HepG2 (cell line): ENCODE data around the gene MNAT1. TPM values are rescaled to one million over a fixed set of nuclear protein-coding genes. Genes with fewer than 3 reads are reported as not detected.
A peak's percentile ranks its signal among the peaks of the same experiment; 100 is the strongest.

Source experiments
- FOXO4 ChIP-seq: sonication (generic); formaldehyde crosslinking; conservative IDR thresholded peaks from 2 replicates; pipeline ENCODE4 v1.8.1; 2023; ENCODE audit warnings: missing genetic modification reagents
- GRHL1 ChIP-seq: sonication (generic); formaldehyde crosslinking; conservative IDR thresholded peaks from 2 replicates; pipeline ENCODE4 v1.8.0; 2022; ENCODE audit warnings: missing genetic modification reagents
- NPAS2 ChIP-seq: sonication (generic); formaldehyde crosslinking; IDR thresholded peaks from 2 replicates; pipeline ENCODE4 v1.8.0; 2022; ENCODE audit warnings: mild to moderate bottlenecking, missing genetic modification reagents, borderline replicate concordance
- PRDM15 ChIP-seq: sonication (generic); formaldehyde crosslinking; IDR thresholded peaks from 2 replicates; pipeline ENCODE4 v1.4.0; 2020; ENCODE audit warnings: missing genetic modification reagents
- SATB2 ChIP-seq: sonication (generic); formaldehyde crosslinking; IDR thresholded peaks from 2 replicates; pipeline ENCODE4 v1.5.0; 2020; ENCODE audit warnings: missing genetic modification reagents
- SOX13 ChIP-seq, 3 experiments: fragments of 450-650 bp in 1 of 3; sonication (generic) in 1 of 3; formaldehyde crosslinking in 1 of 3; IDR thresholded peaks in 2 of 3; conservative IDR thresholded peaks in 1 of 3; 2 replicates each; pipeline versions ENCODE4 v1.5.0 to v1.6.1; 2016 to 2020; ENCODE audit warnings: antibody characterized with exemption in 1 of 3, mild to moderate bottlenecking in 1 of 3, missing compliant biosample characterization in 1 of 3, missing genetic modification reagents in 1 of 3, moderate library complexity in 1 of 3
- TBL1XR1 ChIP-seq: fragments of 150-350 bp; IDR thresholded peaks from 2 replicates; pipeline ENCODE4 v1.6.1; 2014; ENCODE audit warnings: borderline replicate concordance, low read length; ENCODE audit not compliant: partially characterized antibody
- XBP1 ChIP-seq: sonication (generic); formaldehyde crosslinking; IDR thresholded peaks from 2 replicates; pipeline ENCODE4 v1.5.0; 2020; ENCODE audit warnings: missing genetic modification reagents
- ZBTB25 ChIP-seq: IDR thresholded peaks from 2 replicates; pipeline ENCODE4 v1.6.1; 2018; ENCODE audit warnings: missing genetic modification reagents
- ZFP90 ChIP-seq: sonication (generic); formaldehyde crosslinking; IDR thresholded peaks from 2 replicates; pipeline ENCODE4 v1.8.0; 2022; ENCODE audit warnings: missing genetic modification reagents, mild to moderate bottlenecking, inconsistent platforms, borderline replicate concordance
- ZNF18 ChIP-seq: sonication (generic); formaldehyde crosslinking; IDR thresholded peaks from 2 replicates; pipeline ENCODE4 v1.8.0; 2022; ENCODE audit warnings: mild to moderate bottlenecking, missing genetic modification reagents; ENCODE audit not compliant: insufficient replicate concordance
- ZNF530 ChIP-seq: sonication (generic); formaldehyde crosslinking; IDR thresholded peaks from 2 replicates; pipeline ENCODE4 v1.5.0; 2020; ENCODE audit warnings: low read depth, mild to moderate bottlenecking, missing genetic modification reagents
- ZNF652 ChIP-seq: IDR thresholded peaks from 2 replicates; pipeline ENCODE4 v1.6.1; 2016; ENCODE audit warnings: low read depth, borderline replicate concordance
- ZNF768 ChIP-seq: sonication (generic); formaldehyde crosslinking; IDR thresholded peaks from 2 replicates; pipeline ENCODE4 v1.4.0; 2020; ENCODE audit warnings: missing genetic modification reagents
- ZNF782 ChIP-seq: sonication (generic); formaldehyde crosslinking; IDR thresholded peaks from 2 replicates; pipeline ENCODE4 v1.4.0; 2020; ENCODE audit warnings: missing genetic modification reagents, mild to moderate bottlenecking, borderline replicate concordance
- polyA plus RNA-seq, 8 experiments: library from polyadenylated mRNA; depleted of rRNA in 3 of 8; stranded (reverse) in 7 of 8; unstranded in 1 of 8; fragments of >200 nt; fragmentation: Illumina TruSeq in 4 of 8; extraction: Trizol in 4 of 8; gene quantifications; 2 replicates each; pipeline versions ENCODE4 v1.2.1 to v1.2.3, GENCODE V29; 2011 to 2016; ENCODE audit warnings: low read depth in 4 of 8, missing spikeins in 1 of 8, mixed read lengths in 1 of 8; ENCODE audit not compliant: insufficient read depth in 1 of 8
- total RNA-seq, 5 experiments: library from RNA; depleted of rRNA; stranded (reverse); fragments of >200 nt; fragmentation: Illumina TruSeq; extraction: Trizol; gene quantifications; 2 replicates each; pipeline ENCODE4 v1.2.3, GENCODE V29; 2016; ENCODE audit warnings: low read depth in 1 of 5
- TF ChIP-seq, protein P1 (sequence below): sonication (generic); formaldehyde crosslinking; IDR thresholded peaks from 2 replicates; pipeline ENCODE4 v1.4.0; 2020; ENCODE audit warnings: missing genetic modification reagents, mild to moderate bottlenecking, borderline replicate concordance

The MNAT1 gene
- total and polyA plus RNA-seq, 2 of the 13 experiments (the other 11 are each of a cell fraction or from before 2014, with no cell fraction given): 49.2 to 94.8 TPM

GRCh38 chr14:60723116-60723906 is 11.2 kb upstream of the MNAT1 start (continued):
- TF ChIP-seq ZBTB25 (CRISPR knock-in tag) (no peak), XBP1 (CRISPR knock-in tag) (no peak), FOXO4 (no peak), ZNF652 (CRISPR knock-in tag) (no peak), ZNF530 (CRISPR knock-in tag) (no peak), GRHL1 (CRISPR knock-in tag) (no peak), ZNF18 (CRISPR knock-in tag) (peak; percentile 11), SATB2 (CRISPR knock-in tag) (no peak), ZFP90 (CRISPR knock-in tag) (no peak), NPAS2 (CRISPR knock-in tag) (no peak), PRDM15 (no peak), ZNF782 (0 out of 2 replicates have a peak, but pooled peaks have one; percentile 75), SOX13 (IDR thresholded peaks at IDR 0.05) (no peak), SOX13 (CRISPR knock-in tag; conservative IDR thresholded peaks at IDR 0.05 in 1 of 2, IDR thresholded peaks at IDR 0.05 in 1 of 2) (no peak), ZNF768 (CRISPR knock-in tag) (peak; percentile 21; the same call in 1 of the 2 replicates), TBL1XR1 (no peak)
- TF ChIP-seq, protein P1, sequence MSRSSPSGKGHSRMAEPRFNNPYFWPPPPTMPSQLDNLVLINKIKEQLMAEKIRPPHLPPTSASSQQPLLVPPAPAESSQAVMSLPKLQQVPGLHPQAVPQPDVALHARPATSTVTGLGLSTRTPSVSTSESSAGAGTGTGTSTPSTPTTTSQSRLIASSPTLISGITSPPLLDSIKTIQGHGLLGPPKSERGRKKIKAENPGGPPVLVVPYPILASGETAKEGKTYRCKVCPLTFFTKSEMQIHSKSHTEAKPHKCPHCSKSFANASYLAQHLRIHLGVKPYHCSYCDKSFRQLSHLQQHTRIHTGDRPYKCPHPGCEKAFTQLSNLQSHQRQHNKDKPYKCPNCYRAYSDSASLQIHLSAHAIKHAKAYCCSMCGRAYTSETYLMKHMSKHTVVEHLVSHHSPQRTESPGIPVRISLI (CRISPR knock-in tag): no peak
